GM19025 (cell line): ENCODE results near the gene RPP25L.

ENCODE experiments used
- ATAC-seq: cut with Tn5 transposase; IDR thresholded peaks from one replicate; pipeline ENCODE4 v1.9.1; 2021; ENCODE audit warnings: mild to moderate bottlenecking, low read depth, moderate library complexity; ENCODE audit not compliant: unreplicated experiment

RPP25L gene

GRCh38 chr9:34588671-34589635 lies 22.9 kb downstream of the RPP25L start:
- ATAC-seq, result no peak

GRCh38 chr9:34587271-34587670 lies 24.6 kb downstream of the RPP25L start:
- no peak for ATAC-seq

GRCh38 chr9:34585946-34586669 lies 25.8 kb downstream of the RPP25L start:
- ATAC-seq, result no peak

GRCh38 chr9:34584970-34585369 lies 26.9 kb downstream of the RPP25L start:
- no peak for ATAC-seq

- ATAC-seq, result no peak
These were observed 29.1 kb downstream of the RPP25L start for GRCh38 chr9:34582787-34583186.

GRCh38 chr9:34581318-34581717 lies 30.6 kb downstream of the RPP25L start:
- ATAC-seq, result no peak

GRCh38 chr9:34580358-34580757 lies 31.5 kb downstream of the RPP25L start:
- no peak for ATAC-seq

- ATAC-seq, result no peak
These were observed 32.1 kb downstream of the RPP25L start for GRCh38 chr9:34579808-34580163.

GRCh38 chr9:34579104-34579807 lies 32.6 kb downstream of the RPP25L start:
- ATAC-seq, result no peak

GRCh38 chr9:34578241-34579103 lies 33.4 kb downstream of the RPP25L start:
- ATAC-seq, result no peak

- ATAC-seq, result no peak
These were observed 34.3 kb downstream of the RPP25L start for GRCh38 chr9:34577400-34578240.

- ATAC-seq, result no peak
These were observed 35.1 kb downstream of the RPP25L start for GRCh38 chr9:34576597-34577399.

- ATAC-seq, result no peak
These were observed 35.9 kb downstream of the RPP25L start for GRCh38 chr9:34575862-34576596.

- no peak for ATAC-seq
These were observed 36.7 kb downstream of the RPP25L start for GRCh38 chr9:34575241-34575640.

GRCh38 chr9:34574571-34574970 lies 37.3 kb downstream of the RPP25L start:
- no peak for ATAC-seq

GRCh38 chr9:34573599-34574325 lies 38.1 kb downstream of the RPP25L start:
- ATAC-seq, result no peak

GRCh38 chr9:34572628-34573027 lies 39.3 kb downstream of the RPP25L start:
- ATAC-seq, result no peak
